Mammary epithelial cell (primary cell): Measurements from ENCODE around the gene TAF6.

Experiments
- CTCF ChIP-seq, 2 donors: IDR thresholded peaks in 1 of 2; conservative IDR thresholded peaks in 1 of 2; 2 replicates each; pipeline ENCODE4 v1.5.1; 2011 to 2012; ENCODE audit warnings: inconsistent platforms in 2 of 2, low read length in 2 of 2, mild to moderate bottlenecking in 2 of 2, control low read depth in 1 of 2, low read depth in 1 of 2; ENCODE audit not compliant: insufficient read depth in 1 of 2; ENCODE audit errors: extremely low read depth in 1 of 2
- EZH2 ChIP-seq: IDR thresholded peaks from 2 replicates; pipeline ENCODE4 v1.6.1; 2012; ENCODE audit warnings: low read length, inconsistent platforms, borderline replicate concordance

GRCh38 chr7:100090527-100091410, 28.4 kb downstream of the TAF6 start:
- no peak for TF ChIP-seq CTCF (conservative IDR thresholded peaks at IDR 0.05 in 1 of 2, IDR thresholded peaks at IDR 0.05 in 1 of 2; ENCODE audit: extremely low read depth in 1 of 2, insufficient read depth in 1 of 2, low read depth in 1 of 2, low read length in 2 of 2)
- no peak for TF ChIP-seq EZH2
